ENCODE results near the gene MEDAG.

DNA sequence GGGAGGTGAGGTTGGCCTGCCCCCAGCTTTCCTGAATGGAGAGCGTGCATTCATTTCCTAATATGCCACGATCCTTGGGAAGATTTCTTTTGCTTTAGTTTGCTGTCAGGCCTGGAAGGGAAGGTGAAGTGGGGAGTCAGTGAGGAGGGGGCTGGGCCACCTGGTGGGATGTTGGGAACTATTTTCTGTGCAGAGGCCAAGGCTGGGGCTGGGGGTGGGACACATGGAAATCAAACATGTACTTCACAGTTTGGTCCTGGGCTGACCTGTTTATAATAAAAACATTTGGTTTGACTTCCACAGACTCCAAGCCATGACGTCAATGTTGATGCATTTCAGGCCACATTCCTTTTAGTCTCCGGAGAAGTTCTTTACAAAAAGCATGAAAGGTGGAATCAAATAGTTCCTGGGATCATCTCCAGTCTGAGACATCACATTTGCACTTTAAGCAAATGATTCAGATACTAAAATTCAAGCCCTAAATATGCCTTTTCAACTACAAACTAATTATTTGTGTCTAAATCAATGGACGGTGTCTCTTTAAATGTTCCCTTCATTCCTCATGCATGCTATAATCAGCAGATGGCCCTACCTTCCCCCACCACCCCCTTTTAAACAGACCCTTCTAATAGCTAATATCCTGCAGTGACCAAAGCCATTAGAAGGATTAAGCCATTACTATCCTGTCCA, 41.5 kb upstream of the MEDAG start:
- TF ChIP-seq, protein P1, sequence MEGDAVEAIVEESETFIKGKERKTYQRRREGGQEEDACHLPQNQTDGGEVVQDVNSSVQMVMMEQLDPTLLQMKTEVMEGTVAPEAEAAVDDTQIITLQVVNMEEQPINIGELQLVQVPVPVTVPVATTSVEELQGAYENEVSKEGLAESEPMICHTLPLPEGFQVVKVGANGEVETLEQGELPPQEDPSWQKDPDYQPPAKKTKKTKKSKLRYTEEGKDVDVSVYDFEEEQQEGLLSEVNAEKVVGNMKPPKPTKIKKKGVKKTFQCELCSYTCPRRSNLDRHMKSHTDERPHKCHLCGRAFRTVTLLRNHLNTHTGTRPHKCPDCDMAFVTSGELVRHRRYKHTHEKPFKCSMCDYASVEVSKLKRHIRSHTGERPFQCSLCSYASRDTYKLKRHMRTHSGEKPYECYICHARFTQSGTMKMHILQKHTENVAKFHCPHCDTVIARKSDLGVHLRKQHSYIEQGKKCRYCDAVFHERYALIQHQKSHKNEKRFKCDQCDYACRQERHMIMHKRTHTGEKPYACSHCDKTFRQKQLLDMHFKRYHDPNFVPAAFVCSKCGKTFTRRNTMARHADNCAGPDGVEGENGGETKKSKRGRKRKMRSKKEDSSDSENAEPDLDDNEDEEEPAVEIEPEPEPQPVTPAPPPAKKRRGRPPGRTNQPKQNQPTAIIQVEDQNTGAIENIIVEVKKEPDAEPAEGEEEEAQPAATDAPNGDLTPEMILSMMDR (conservative IDR thresholded peaks at IDR 0.05 in 1 of 2, IDR thresholded peaks at IDR 0.05 in 1 of 2; ENCODE audit: extremely low read depth in 1 of 2, insufficient read depth in 1 of 2, low read depth in 1 of 2, low read length in 2 of 2): no peak
- TF ChIP-seq EZH2 (IDR thresholded peaks at IDR 0.05; ENCODE audit: borderline replicate concordance, low read length): no peak

All from mammary epithelial cell (primary cell).